Stomach smooth muscle (tissue), 2 donors: ENCODE results near the gene DPYD.

ENCODE experiments used
- H3K27ac ChIP-seq: one replicate; pipeline ENCODE4 v1.7.0; 2013; ENCODE audit warnings: mild to moderate bottlenecking, low read length, inconsistent platforms
- H3K27me3 ChIP-seq, 2 donors: one replicate each; pipeline ENCODE4 v1.7.0; 2013; ENCODE audit warnings: low read length in 2 of 2; ENCODE audit not compliant: insufficient read depth in 2 of 2, control insufficient read depth in 1 of 2
- H3K36me3 ChIP-seq, 2 donors: one replicate each; pipeline ENCODE4 v1.7.0; 2013; ENCODE audit warnings: low read length in 2 of 2; ENCODE audit not compliant: control insufficient read depth in 2 of 2, insufficient read depth in 2 of 2
- H3K4me1 ChIP-seq: one replicate; pipeline ENCODE4 v1.7.0; 2013; ENCODE audit warnings: low read length; ENCODE audit not compliant: control insufficient read depth, insufficient read depth
- H3K4me3 ChIP-seq, 2 donors: one replicate each; pipeline ENCODE4 v1.7.0; 2013; ENCODE audit warnings: low read length in 2 of 2
- H3K9ac ChIP-seq, 2 donors: one replicate each; pipeline ENCODE4 v1.7.0; 2013; ENCODE audit warnings: low read length in 2 of 2, mild to moderate bottlenecking in 1 of 2
- H3K9me3 ChIP-seq, 2 donors: one replicate each; pipeline ENCODE4 v1.7.0; 2013; ENCODE audit warnings: low read length in 2 of 2; ENCODE audit not compliant: control insufficient read depth in 2 of 2
- donor health status: healthy.
- donor health status: Pancreatic carcinoma.

Gene DPYD

GRCh38 chr1:97630281-97630680, 290.6 kb downstream of the DPYD start:
- Histone ChIP-seq H3K36me3 (no peaks in the 10 kb centered on the region), H3K9ac (no peak overlapping the region), H3K4me3 (no peak overlapping the region), H3K4me1 (no peaks in the 10 kb centered on the region), H3K9me3 (no peaks in the 10 kb centered on the region), H3K27me3 (no peaks in the 10 kb centered on the region), H3K27ac (no peak overlapping the region)

GRCh38 chr1:97623220-97623619, 297.6 kb downstream of the DPYD start:
- H3K4me1 ChIP-seq = no peaks in the 10 kb centered on the region
- no peaks in the 10 kb centered on the region for H3K9me3 ChIP-seq
- no peaks in the 10 kb centered on the region for H3K27me3 ChIP-seq
- no peak overlapping the region for H3K4me3 ChIP-seq
- H3K36me3 ChIP-seq = no peaks in the 10 kb centered on the region
- H3K9ac ChIP-seq = no peak overlapping the region
- no peak overlapping the region for H3K27ac ChIP-seq

- H3K9ac ChIP-seq = no peak overlapping the region
- no peaks in the 10 kb centered on the region for H3K4me1 ChIP-seq
- H3K36me3 ChIP-seq = no peaks in the 10 kb centered on the region
- H3K9me3 ChIP-seq = no peaks in the 10 kb centered on the region
- H3K27ac ChIP-seq = no peak overlapping the region
- no peak overlapping the region for H3K4me3 ChIP-seq
- H3K27me3 ChIP-seq = no peaks in the 10 kb centered on the region
Observed at GRCh38 chr1:97621955-97622354, 298.9 kb downstream of the DPYD start.

GRCh38 chr1:97619706-97620105, 301.1 kb downstream of the DPYD start:
- Histone ChIP-seq H3K4me1 (no peaks in the 10 kb centered on the region), H3K9ac (no peak overlapping the region)

GRCh38 chr1:97610748-97611147, 310.1 kb downstream of the DPYD start:
- Histone ChIP-seq H3K27me3 (no peaks in the 10 kb centered on the region), H3K4me3 (no peak overlapping the region), H3K36me3 (no peaks in the 10 kb centered on the region), H3K9ac (no peak overlapping the region), H3K4me1 (no peaks in the 10 kb centered on the region), H3K9me3 (no peaks in the 10 kb centered on the region), H3K27ac (no peak overlapping the region)

More at GRCh38 chr1:97619706-97620105, 301.1 kb downstream of the DPYD start:
- no peak overlapping the region for H3K4me3 ChIP-seq
- H3K27me3 ChIP-seq = no peaks in the 10 kb centered on the region
- H3K36me3 ChIP-seq = no peaks in the 10 kb centered on the region
- no peak overlapping the region for H3K27ac ChIP-seq
- no peaks in the 10 kb centered on the region for H3K9me3 ChIP-seq

GRCh38 chr1:97610102-97610501, 310.7 kb downstream of the DPYD start:
- no peak overlapping the region for H3K9ac ChIP-seq
- H3K4me1 ChIP-seq = no peaks in the 10 kb centered on the region
- H3K4me3 ChIP-seq = no peak overlapping the region
- no peaks in the 10 kb centered on the region for H3K27me3 ChIP-seq
- H3K9me3 ChIP-seq = no peaks in the 10 kb centered on the region
- H3K36me3 ChIP-seq = no peaks in the 10 kb centered on the region
- H3K27ac ChIP-seq = no peak overlapping the region

GRCh38 chr1:97608272-97608671, 312.6 kb downstream of the DPYD start:
- Histone ChIP-seq H3K4me1 (no peaks in the 10 kb centered on the region), H3K4me3 (no peak overlapping the region), H3K9ac (no peak overlapping the region), H3K9me3 (no peaks in the 10 kb centered on the region), H3K27ac (no peak overlapping the region), H3K27me3 (no peaks in the 10 kb centered on the region), H3K36me3 (no peaks in the 10 kb centered on the region)

- no peak overlapping the region for H3K27ac ChIP-seq
- H3K9ac ChIP-seq = no peak overlapping the region
Observed at GRCh38 chr1:97603776-97604175, 317.1 kb downstream of the DPYD start.

GRCh38 chr1:97603218-97603617, 317.6 kb downstream of the DPYD start:
- no peaks in the 10 kb centered on the region for H3K4me1 ChIP-seq
- H3K36me3 ChIP-seq = no peaks in the 10 kb centered on the region
- no peak overlapping the region for H3K4me3 ChIP-seq
- no peak overlapping the region for H3K27ac ChIP-seq
- H3K27me3 ChIP-seq = no peaks in the 10 kb centered on the region
- H3K9me3 ChIP-seq = no peaks in the 10 kb centered on the region
- H3K9ac ChIP-seq = no peak overlapping the region

More at GRCh38 chr1:97603776-97604175, 317.1 kb downstream of the DPYD start:
- Histone ChIP-seq H3K4me3 (no peak overlapping the region), H3K9me3 (no peaks in the 10 kb centered on the region), H3K36me3 (no peaks in the 10 kb centered on the region), H3K27me3 (no peaks in the 10 kb centered on the region), H3K4me1 (no peaks in the 10 kb centered on the region)

GRCh38 chr1:97599447-97599846, 321.4 kb downstream of the DPYD start:
- H3K4me1 ChIP-seq = no peaks in the 10 kb centered on the region
- H3K27ac ChIP-seq = no peak overlapping the region
- no peaks in the 10 kb centered on the region for H3K27me3 ChIP-seq
- no peaks in the 10 kb centered on the region for H3K9me3 ChIP-seq
- H3K9ac ChIP-seq = no peak overlapping the region
- H3K36me3 ChIP-seq = no peaks in the 10 kb centered on the region
- H3K4me3 ChIP-seq = no peak overlapping the region

- Histone ChIP-seq H3K4me1 (no peaks in the 10 kb centered on the region), H3K36me3 (peaks cover 0 to 3% of the 10 kb centered on the region in 2 donors), H3K4me3 (no peak overlapping the region), H3K27me3 (no peaks in the 10 kb centered on the region), H3K27ac (no peak overlapping the region), H3K9me3 (no peaks in the 10 kb centered on the region), H3K9ac (no peak overlapping the region)
Observed at GRCh38 chr1:97593192-97593591, 327.6 kb downstream of the DPYD start.
